HepG2 (cell line): ENCODE data around the gene TTLL4. TPM values are rescaled to one million over a fixed set of nuclear protein-coding genes. Genes with fewer than 3 reads are reported as not detected.
A peak's percentile ranks its signal among the peaks of the same experiment; 100 is the strongest.

Experiments used
- ATF2 ChIP-seq: sonication (generic); formaldehyde crosslinking; IDR thresholded peaks from 2 replicates; pipeline ENCODE4 v1.4.0; 2020; ENCODE audit warnings: missing genetic modification reagents
- CCAR2 ChIP-seq: fragments of 200-400 bp; formaldehyde crosslinking; optimal IDR thresholded peaks from 2 replicates; pipeline ENCODE3; 2018; ENCODE audit warnings: low read depth, mild to moderate bottlenecking, low read length, moderate library complexity
- EEA1 ChIP-seq: sonication (generic); formaldehyde crosslinking; IDR thresholded peaks from 2 replicates; pipeline ENCODE4 v1.5.1; 2020; ENCODE audit warnings: mild to moderate bottlenecking, missing genetic modification reagents, borderline replicate concordance
- FOXP4 ChIP-seq: sonication (generic); formaldehyde crosslinking; IDR thresholded peaks from 2 replicates; pipeline ENCODE4 v1.4.0; 2020; ENCODE audit warnings: missing genetic modification reagents
- ZFP1 ChIP-seq: IDR thresholded peaks from 2 replicates; pipeline ENCODE4 v1.6.1; 2016
- ZNF142 ChIP-seq: sonication (generic); formaldehyde crosslinking; IDR thresholded peaks from 2 replicates; pipeline ENCODE4 v1.4.0; 2020; ENCODE audit warnings: missing genetic modification reagents
- ZNF275 ChIP-seq: sonication (generic); formaldehyde crosslinking; IDR thresholded peaks from 2 replicates; pipeline ENCODE4 v1.8.0; 2022; ENCODE audit warnings: missing genetic modification reagents, mild to moderate bottlenecking, inconsistent platforms, borderline replicate concordance
- ZNF280B ChIP-seq: sonication (generic); formaldehyde crosslinking; IDR thresholded peaks from 2 replicates; pipeline ENCODE4 v1.5.0; 2020; ENCODE audit warnings: missing genetic modification reagents, mild to moderate bottlenecking, borderline replicate concordance
- ZNF629 ChIP-seq: sonication (generic); formaldehyde crosslinking; conservative IDR thresholded peaks from 2 replicates; pipeline ENCODE4 v1.5.0; 2020; ENCODE audit warnings: missing genetic modification reagents
- polyA plus RNA-seq, 8 experiments: library from polyadenylated mRNA; depleted of rRNA in 3 of 8; stranded (reverse) in 7 of 8; unstranded in 1 of 8; fragments of >200 nt; fragmentation: Illumina TruSeq in 4 of 8; extraction: Trizol in 4 of 8; gene quantifications; 2 replicates each; pipeline versions ENCODE4 v1.2.1 to v1.2.3, GENCODE V29; 2011 to 2016; ENCODE audit warnings: low read depth in 4 of 8, missing spikeins in 1 of 8, mixed read lengths in 1 of 8; ENCODE audit not compliant: insufficient read depth in 1 of 8
- total RNA-seq, 5 experiments: library from RNA; depleted of rRNA; stranded (reverse); fragments of >200 nt; fragmentation: Illumina TruSeq; extraction: Trizol; gene quantifications; 2 replicates each; pipeline ENCODE4 v1.2.3, GENCODE V29; 2016; ENCODE audit warnings: low read depth in 1 of 5

Gene TTLL4
- total and polyA plus RNA-seq, 2 of the 13 experiments (the other 11 are each of a cell fraction or from before 2014, with no cell fraction given) = 77.5 to 84.6 TPM

- peak; percentile 96 for TF ChIP-seq ZNF142 (CRISPR knock-in tag)
- peak; percentile 84; the same call in 1 of the 2 replicates for TF ChIP-seq ZNF280B (CRISPR knock-in tag)
- peak; percentile 69 for TF ChIP-seq FOXP4 (CRISPR knock-in tag)
- peak; percentile 62; the same call in 1 of the 2 replicates for TF ChIP-seq ATF2
- peak; percentile 42; the same call in 1 of the 2 replicates for TF ChIP-seq ZFP1
- peak; percentile 76 for TF ChIP-seq EEA1 (CRISPR knock-in tag)
- TF ChIP-seq CCAR2 = no peak
- no peak; the same call in 1 of the 2 replicates for TF ChIP-seq ZNF275 (CRISPR knock-in tag)
- peak; percentile 48 for TF ChIP-seq ZNF629 (CRISPR knock-in tag)
These were observed 71.3 kb downstream of the TTLL4 start, which contains the start of gene CYP27A1 (continued) for GRCh38 chr2:218781691-218782527.
